Activated T-cell treated with anti-CD3 and anti-CD28 coated beads, Interleukin-2, amount 50 U/mL, for 48 hours (primary cell): ENCODE measurements around the gene HSPA8.

Experiments
- DNase-seq, 2 experiments: peaks; one replicate each; pipeline ENCODE4 v3.0.0-alpha.2; 2020

Gene HSPA8

DNA sequence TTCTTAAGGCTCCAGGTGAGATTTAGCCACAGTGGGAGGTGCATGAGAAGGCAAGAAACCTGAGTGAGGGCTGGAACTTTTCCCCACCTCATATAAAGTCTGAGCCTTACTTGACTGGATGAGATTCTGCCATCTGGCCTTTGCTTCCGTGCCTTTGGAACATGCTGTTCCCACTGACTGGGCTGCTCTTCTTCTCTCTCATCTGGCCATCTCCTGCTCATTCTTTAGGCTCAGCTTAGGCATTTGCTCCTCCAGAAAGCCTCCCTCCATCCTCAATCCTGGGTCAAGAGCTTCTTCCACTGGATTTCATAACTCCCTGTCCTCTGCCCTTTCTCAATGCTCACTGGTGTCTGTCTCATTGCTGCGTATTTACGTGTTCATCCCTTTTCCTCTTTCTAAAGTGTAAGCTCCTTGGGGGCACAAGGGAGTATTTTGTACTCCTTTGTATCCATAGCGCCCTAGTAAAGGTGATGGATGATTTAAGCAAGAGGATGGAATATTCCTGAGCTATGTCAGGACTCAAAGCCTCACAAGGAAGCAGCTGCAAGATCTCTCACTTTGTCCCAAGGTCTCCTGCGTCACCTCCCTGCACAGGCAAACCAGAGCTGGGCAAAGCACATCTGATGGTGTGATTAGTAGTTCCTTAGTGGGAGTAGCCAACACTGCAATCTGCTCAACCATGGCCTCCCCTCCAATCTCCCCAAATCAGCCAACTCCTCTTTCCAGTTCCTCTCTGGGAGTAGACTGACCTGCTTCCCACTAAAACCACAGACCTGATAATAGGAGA is 15.3 kb downstream of the HSPA8 start:
- DNase-seq: no peak

DNA sequence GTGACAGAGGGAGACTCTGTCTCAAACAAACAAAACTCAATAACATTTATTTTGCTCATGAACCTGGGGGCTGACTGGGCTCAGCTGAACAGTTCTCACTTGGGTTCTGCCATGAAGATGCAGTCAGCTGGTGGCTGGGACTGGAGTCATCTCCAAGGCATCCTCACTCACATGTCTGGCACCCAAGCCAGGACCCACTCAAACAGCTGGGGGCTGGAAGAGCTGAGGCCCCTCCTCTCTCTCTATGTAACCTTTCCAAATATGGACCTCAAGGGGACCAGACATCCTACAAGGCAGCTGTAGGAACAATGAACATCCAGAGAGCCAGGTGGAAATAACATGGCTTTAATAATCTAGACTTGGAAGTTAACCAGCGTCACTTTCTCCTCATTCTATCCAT is 16.8 kb downstream of the HSPA8 start:
- DNase-seq: no peak

DNA sequence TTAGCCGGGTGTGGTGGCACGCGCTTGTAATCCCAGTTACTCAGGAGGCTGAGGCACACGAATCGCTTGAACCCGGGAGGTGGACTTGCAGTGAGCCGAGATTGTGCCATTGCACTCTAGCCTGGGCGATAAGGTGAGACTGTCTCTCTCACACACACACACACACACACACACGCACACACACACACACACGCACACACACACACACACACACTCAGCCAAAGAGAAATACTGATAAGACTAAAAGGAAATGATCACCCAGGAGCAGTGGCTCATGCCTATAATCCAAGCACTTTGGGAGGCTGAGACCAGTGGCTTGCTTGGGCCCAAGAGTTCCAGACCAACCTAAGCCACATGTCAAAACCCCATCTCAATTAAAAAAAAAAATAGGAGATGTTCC is 20.8 kb downstream of the HSPA8 start:
- no peak for DNase-seq

DNA sequence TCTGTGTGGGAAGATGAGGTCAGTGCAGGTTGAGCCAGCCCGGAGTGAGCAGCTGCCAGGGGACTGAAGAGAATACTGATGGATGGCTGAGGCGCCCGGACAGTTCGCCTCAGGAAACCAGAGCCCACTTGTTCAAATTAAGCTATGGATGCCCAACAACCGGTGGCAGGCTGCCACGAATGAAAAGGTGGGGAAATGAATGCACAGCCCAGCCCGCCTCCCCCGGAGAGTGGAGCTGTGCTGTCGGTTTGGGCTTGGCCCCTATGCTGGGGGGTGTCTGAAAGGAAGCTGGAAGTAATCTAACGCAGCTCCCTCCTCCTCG is 21.9 kb downstream of the HSPA8 start:
- DNase-seq: no peak

DNA sequence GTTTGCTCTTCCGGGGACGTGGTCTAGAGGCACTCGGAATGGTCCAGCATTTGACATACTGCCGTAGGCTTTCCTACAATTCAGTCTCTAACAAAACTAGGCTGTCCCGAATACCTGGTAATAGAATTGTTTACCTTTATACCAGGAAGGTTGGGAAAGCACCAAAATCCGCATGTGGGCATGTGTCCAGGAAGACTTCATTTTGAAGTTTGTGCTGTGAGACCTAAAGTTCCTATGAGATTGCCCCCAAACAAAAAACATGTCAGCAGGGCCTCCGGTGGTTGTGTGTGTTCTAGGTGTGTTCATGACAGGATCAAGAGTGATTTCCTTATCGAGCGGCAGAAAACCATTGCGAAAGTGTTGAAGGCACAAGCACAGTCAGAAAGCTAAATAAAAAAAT is 26.1 kb downstream of the HSPA8 start:
- no peak for DNase-seq

DNA sequence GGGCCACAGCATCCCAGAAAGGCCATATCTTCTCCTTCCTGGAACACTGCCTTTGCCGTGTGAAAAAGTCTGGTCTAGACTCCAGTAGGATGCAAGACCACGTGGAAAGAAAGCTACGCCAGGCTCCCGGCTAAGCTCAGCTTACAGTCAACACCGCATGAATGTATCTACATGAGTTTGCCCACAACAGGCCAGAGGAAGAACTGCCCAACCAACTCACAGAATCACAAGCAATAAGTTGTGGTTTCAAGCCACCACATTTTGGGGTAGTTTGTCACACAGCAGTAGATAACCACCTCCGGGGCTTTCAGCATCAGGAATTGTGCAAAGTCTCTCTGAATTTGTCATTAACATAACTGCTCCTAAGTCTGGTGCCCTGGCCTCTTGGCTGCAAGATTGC is 27.3 kb downstream of the HSPA8 start:
- DNase-seq: no peak

DNA sequence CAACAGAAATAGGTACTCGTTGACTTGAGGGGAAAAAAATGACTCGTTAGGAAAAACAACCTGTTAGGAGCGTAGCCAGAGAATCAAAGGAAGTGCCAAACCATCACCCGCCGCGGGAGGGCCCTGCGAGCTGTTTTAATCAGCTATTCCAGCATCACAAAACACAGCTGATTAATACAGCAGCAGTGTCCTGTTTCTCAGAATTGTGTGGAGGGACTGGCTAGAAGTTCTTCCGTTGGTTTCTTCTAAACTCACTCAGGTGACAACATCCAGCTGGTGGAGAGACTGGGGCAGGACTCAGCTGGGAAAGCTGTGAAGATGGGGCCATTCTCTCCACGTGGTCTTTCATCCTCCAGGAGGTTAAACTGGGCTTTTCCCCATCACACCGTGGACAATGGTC is 28.0 kb downstream of the HSPA8 start:
- DNase-seq: no peak

DNA sequence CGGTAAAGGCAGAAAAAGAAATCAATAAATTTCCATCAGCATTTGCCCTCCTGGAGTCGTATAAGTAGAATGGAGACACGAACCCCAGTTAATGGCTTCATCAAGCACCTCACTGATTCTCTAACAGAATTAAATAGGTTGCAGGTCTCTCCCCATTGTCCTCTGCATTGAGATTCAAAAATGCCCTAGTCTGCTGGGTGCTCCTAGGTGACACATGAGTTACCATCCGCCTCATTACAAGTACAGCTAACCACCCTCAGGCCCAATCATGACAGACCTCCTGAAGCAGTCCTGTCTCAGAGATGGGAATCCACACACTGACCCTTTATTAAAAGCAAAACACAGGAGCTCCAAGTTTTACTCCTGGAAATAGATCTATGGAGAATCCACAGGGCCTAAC is 31.4 kb downstream of the HSPA8 start:
- no peak for DNase-seq

DNA sequence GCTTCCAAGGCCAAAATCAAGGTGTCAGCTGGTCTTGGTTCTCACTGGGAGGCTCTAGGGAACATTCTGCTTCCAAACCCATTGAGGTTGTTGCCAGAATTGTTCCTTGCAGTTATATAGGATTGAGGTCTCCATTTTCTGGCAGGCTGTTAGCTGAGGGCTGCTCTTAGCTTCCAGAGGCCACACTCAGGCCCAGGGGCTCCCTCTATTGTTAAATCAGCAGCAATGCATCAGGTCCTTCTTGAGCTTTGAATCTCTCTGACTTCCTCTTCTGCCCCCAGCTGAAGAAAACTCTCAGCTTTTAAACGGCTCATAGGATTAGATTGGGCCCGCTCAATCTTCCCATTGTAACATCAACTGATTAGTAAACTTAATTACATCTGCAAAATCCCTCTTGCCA is 41.0 kb downstream of the HSPA8 start:
- peak; percentile 25 to 34 for DNase-seq

DNA sequence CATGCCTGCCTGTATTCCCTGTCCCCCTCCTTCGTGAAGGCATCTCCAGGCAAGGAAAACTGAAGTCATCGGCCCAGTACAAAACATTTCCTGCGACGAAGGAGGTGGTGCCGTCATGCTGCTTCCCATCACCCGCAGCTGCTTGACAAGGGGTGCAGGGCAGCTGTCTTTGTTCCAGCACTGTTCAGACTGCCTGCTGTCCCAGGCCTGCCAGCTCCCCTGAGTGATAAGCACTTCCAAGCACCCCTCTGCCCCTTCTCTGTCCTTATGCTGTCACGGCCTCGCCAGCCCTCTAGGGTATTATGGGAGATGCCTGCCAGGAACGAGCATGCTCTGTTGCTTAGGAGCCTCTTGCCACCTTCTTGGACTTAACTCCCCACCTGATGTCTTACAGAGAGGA is 43.2 kb downstream of the HSPA8 start:
- DNase-seq: no peak

DNA sequence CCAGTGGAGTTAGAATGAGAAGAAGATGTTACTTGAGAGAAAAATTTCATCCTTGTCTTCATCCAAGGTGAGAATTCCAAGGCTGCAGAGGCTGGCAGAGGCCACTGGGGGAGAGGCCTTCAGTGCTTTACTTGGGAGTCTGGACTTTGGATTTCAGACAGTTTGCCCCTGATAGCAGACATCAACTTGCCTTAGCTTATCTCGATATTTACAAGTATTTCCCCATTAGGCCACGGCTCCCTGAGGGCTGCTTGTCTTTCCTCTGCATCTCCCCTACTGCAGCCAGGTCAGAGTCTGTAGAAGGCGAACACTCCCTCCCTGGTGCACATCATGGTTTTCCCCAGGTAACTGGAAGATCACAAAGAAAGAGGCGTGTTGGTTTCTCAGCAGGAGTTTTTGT is 50.4 kb downstream of the HSPA8 start:
- DNase-seq: no peak
